Activated T-cell treated with anti-CD3 and anti-CD28 coated beads, Interleukin-2, amount 50 U/mL, for 4 hours (primary cell): ENCODE data around the gene IL1R2. TPM values are rescaled to one million over a fixed set of nuclear protein-coding genes. Genes with fewer than 3 reads are reported as not detected.

Experiments
- ATAC-seq, 2 donors: fragments of 200-7000 bp; cut with Tn5 transposase; one replicate each; pipeline ENCODE4 v1.10.0; 2021
- DNase-seq: peaks from one replicate; pipeline ENCODE4 v3.0.0-alpha.2; 2020
- H3K27me3 Mint-ChIP-seq: one replicate; pipeline ENCODE4 v1.8.0; 2021; ENCODE audit warnings: low read depth, mixed read lengths
- H3K36me3 Mint-ChIP-seq: one replicate; pipeline ENCODE4 v1.8.0; 2022; ENCODE audit warnings: mixed read lengths; ENCODE audit not compliant: insufficient read depth
- H3K4me1 Mint-ChIP-seq: one replicate; pipeline ENCODE4 v1.8.0; 2021; ENCODE audit warnings: low read depth, mixed read lengths
- H3K4me3 Mint-ChIP-seq: one replicate; pipeline ENCODE4 v1.8.0; 2021; ENCODE audit warnings: mild to moderate bottlenecking, moderate library complexity, mixed read lengths
- H3K9me3 Mint-ChIP-seq: one replicate; pipeline ENCODE4 v1.8.0; 2021; ENCODE audit warnings: mixed read lengths
- total RNA-seq, 3 donors: library from RNA; stranded (reverse); gene quantifications; one replicate each; pipeline ENCODE4 v1.2.1, GENCODE V29; 2021

IL1R2 gene
- total RNA-seq, 3 donors from 2014 or later, result 4.1 to 11.4 (median 4.3) TPM

GRCh38 chr2:102013206-102014040 is 21.7 kb downstream of the IL1R2 start:
- no peaks in the 10 kb centered on the region for H3K9me3 Mint-ChIP-seq
- no peak overlapping the region for H3K4me3 Mint-ChIP-seq
- no peaks in the 10 kb centered on the region for H3K36me3 Mint-ChIP-seq
- H3K4me1 Mint-ChIP-seq, result peaks cover 22% of the 10 kb centered on the region
- peak; percentile 66 to 77 for ATAC-seq
- DNase-seq, result no peak
- no peaks in the 10 kb centered on the region for H3K27me3 Mint-ChIP-seq

GRCh38 chr2:102014041-102014345 is 22.2 kb downstream of the IL1R2 start:
- no peak overlapping the region for H3K4me3 Mint-ChIP-seq
- peak; percentile 76 to 79 for ATAC-seq
- peaks cover 22% of the 10 kb centered on the region for H3K4me1 Mint-ChIP-seq
- no peak for DNase-seq
- H3K9me3 Mint-ChIP-seq, result no peaks in the 10 kb centered on the region
- no peaks in the 10 kb centered on the region for H3K36me3 Mint-ChIP-seq
- H3K27me3 Mint-ChIP-seq, result no peaks in the 10 kb centered on the region

GRCh38 chr2:102015399-102015798 is 23.6 kb downstream of the IL1R2 start:
- H3K9me3 Mint-ChIP-seq, result no peaks in the 10 kb centered on the region
- peaks cover 3% of the 10 kb centered on the region for H3K27me3 Mint-ChIP-seq
- ATAC-seq (no peak), DNase-seq (no peak)
- peaks cover 19% of the 10 kb centered on the region for H3K4me1 Mint-ChIP-seq
- no peak overlapping the region for H3K4me3 Mint-ChIP-seq
- H3K36me3 Mint-ChIP-seq, result no peaks in the 10 kb centered on the region

- DNase-seq (no peak), ATAC-seq (peak in 1 of 2 donors; percentile 12)
- no peak overlapping the region for H3K4me3 Mint-ChIP-seq
- H3K4me1 Mint-ChIP-seq, result peaks cover 12% of the 10 kb centered on the region
- H3K27me3 Mint-ChIP-seq, result peaks cover 5% of the 10 kb centered on the region
- H3K36me3 Mint-ChIP-seq, result no peaks in the 10 kb centered on the region
- no peaks in the 10 kb centered on the region for H3K9me3 Mint-ChIP-seq
Observed at GRCh38 chr2:102016399-102016955, 24.7 kb downstream of the IL1R2 start.

GRCh38 chr2:102018823-102019445 is 27.2 kb downstream of the IL1R2 start:
- Mint-ChIP-seq H3K9me3 (no peaks in the 10 kb centered on the region), H3K36me3 (no peaks in the 10 kb centered on the region), H3K27me3 (peaks cover 5% of the 10 kb centered on the region), H3K4me3 (no peak overlapping the region), H3K4me1 (peaks cover 6% of the 10 kb centered on the region)
- ATAC-seq (no peak), DNase-seq (no peak)

- Mint-ChIP-seq H3K4me1 (peaks cover 9% of the 10 kb centered on the region), H3K4me3 (no peak overlapping the region), H3K9me3 (no peaks in the 10 kb centered on the region), H3K36me3 (no peaks in the 10 kb centered on the region), H3K27me3 (peaks cover 5% of the 10 kb centered on the region)
- DNase-seq, result peak; percentile 89
- ATAC-seq, result peak; percentile 88 to 89
Observed at GRCh38 chr2:102020596-102021170, 28.9 kb downstream of the IL1R2 start.

GRCh38 chr2:102021779-102022178 is 30.0 kb downstream of the IL1R2 start:
- Mint-ChIP-seq H3K9me3 (no peaks in the 10 kb centered on the region), H3K36me3 (no peaks in the 10 kb centered on the region), H3K27me3 (peaks cover 5% of the 10 kb centered on the region), H3K4me1 (peaks cover 9% of the 10 kb centered on the region), H3K4me3 (no peak overlapping the region)
- no peak for DNase-seq
- no peak for ATAC-seq

- H3K9me3 Mint-ChIP-seq, result no peaks in the 10 kb centered on the region
- H3K4me1 Mint-ChIP-seq, result peaks cover 12% of the 10 kb centered on the region
- DNase-seq (no peak), ATAC-seq (no peak)
- H3K4me3 Mint-ChIP-seq, result no peak overlapping the region
- peaks cover 5% of the 10 kb centered on the region for H3K27me3 Mint-ChIP-seq
- no peaks in the 10 kb centered on the region for H3K36me3 Mint-ChIP-seq
Observed at GRCh38 chr2:102022884-102023539, 31.3 kb downstream of the IL1R2 start.

GRCh38 chr2:102024410-102024809 is 32.6 kb downstream of the IL1R2 start:
- H3K36me3 Mint-ChIP-seq, result no peaks in the 10 kb centered on the region
- no peak for DNase-seq
- no peak overlapping the region for H3K4me3 Mint-ChIP-seq
- H3K4me1 Mint-ChIP-seq, result peaks cover 23% of the 10 kb centered on the region
- ATAC-seq, result no peak
- no peaks in the 10 kb centered on the region for H3K9me3 Mint-ChIP-seq
- peaks cover 5% of the 10 kb centered on the region for H3K27me3 Mint-ChIP-seq

- H3K4me1 Mint-ChIP-seq, result peaks cover 23% of the 10 kb centered on the region
Observed at GRCh38 chr2:102025016-102025501, 33.3 kb downstream of the IL1R2 start.

GRCh38 chr2:102025583-102026267 is 34.0 kb downstream of the IL1R2 start:
- no peaks in the 10 kb centered on the region for H3K27me3 Mint-ChIP-seq
- no peak overlapping the region for H3K4me3 Mint-ChIP-seq
- DNase-seq (no peak), ATAC-seq (no peak)
- peaks cover 23% of the 10 kb centered on the region for H3K4me1 Mint-ChIP-seq
- H3K9me3 Mint-ChIP-seq, result no peaks in the 10 kb centered on the region
- no peaks in the 10 kb centered on the region for H3K36me3 Mint-ChIP-seq

More at GRCh38 chr2:102025016-102025501, 33.3 kb downstream of the IL1R2 start:
- DNase-seq (no peak), ATAC-seq (no peak)
- H3K4me3 Mint-ChIP-seq, result no peak overlapping the region
- H3K36me3 Mint-ChIP-seq, result no peaks in the 10 kb centered on the region
- peaks cover 3% of the 10 kb centered on the region for H3K27me3 Mint-ChIP-seq
- no peaks in the 10 kb centered on the region for H3K9me3 Mint-ChIP-seq

- H3K27me3 Mint-ChIP-seq, result no peaks in the 10 kb centered on the region
- peaks cover 22% of the 10 kb centered on the region for H3K4me1 Mint-ChIP-seq
- H3K36me3 Mint-ChIP-seq, result no peaks in the 10 kb centered on the region
- ATAC-seq (no peak), DNase-seq (no peak)
- no peak overlapping the region for H3K4me3 Mint-ChIP-seq
- H3K9me3 Mint-ChIP-seq, result no peaks in the 10 kb centered on the region
Observed at GRCh38 chr2:102027036-102027980, 35.5 kb downstream of the IL1R2 start.

- peaks cover 33% of the 10 kb centered on the region for H3K4me1 Mint-ChIP-seq
Observed at GRCh38 chr2:102028470-102028869, 36.7 kb downstream of the IL1R2 start.

More at GRCh38 chr2:102028470-102028869, 36.7 kb downstream of the IL1R2 start:
- no peak for DNase-seq
- Mint-ChIP-seq H3K9me3 (no peaks in the 10 kb centered on the region), H3K4me3 (no peak overlapping the region), H3K27me3 (no peaks in the 10 kb centered on the region), H3K36me3 (no peaks in the 10 kb centered on the region)
- ATAC-seq, result peak in 1 of 2 donors; percentile 63
